ENCODE measurements around the gene CDC42EP3.
A peak's percentile ranks its signal among the peaks of the same experiment; 100 is the strongest.

The CDC42EP3 gene

GRCh38 chr2:37654932-37655841, 16.3 kb downstream of the CDC42EP3 start:
- DNase-seq = peak; percentile 35

GRCh38 chr2:37654419-37654818, 17.0 kb downstream of the CDC42EP3 start:
- no peak for DNase-seq

GRCh38 chr2:37653805-37654378, 17.6 kb downstream of the CDC42EP3 start:
- peak; percentile 47 for DNase-seq

GRCh38 chr2:37653093-37653492, 18.3 kb downstream of the CDC42EP3 start:
- no peak for DNase-seq

GRCh38 chr2:37652199-37652640, 19.2 kb downstream of the CDC42EP3 start:
- no peak for DNase-seq

GRCh38 chr2:37650548-37651093, 20.8 kb downstream of the CDC42EP3 start:
- DNase-seq = no peak

- no peak for DNase-seq
Measured at GRCh38 chr2:37649518-37649917, 21.9 kb downstream of the CDC42EP3 start.

GRCh38 chr2:37648331-37649011, 23.0 kb downstream of the CDC42EP3 start:
- peak; percentile 67 for DNase-seq

- no peak for DNase-seq
Measured at GRCh38 chr2:37647971-37648330, 23.5 kb downstream of the CDC42EP3 start.

GRCh38 chr2:37645836-37646235, 25.6 kb downstream of the CDC42EP3 start:
- no peak for DNase-seq

- DNase-seq = peak; percentile 49
Measured at GRCh38 chr2:37645362-37645761, 26.1 kb downstream of the CDC42EP3 start.

GRCh38 chr2:37644191-37644590, 27.3 kb downstream of the CDC42EP3 start:
- DNase-seq = no peak

GRCh38 chr2:37643730-37644078, 27.7 kb downstream of the CDC42EP3 start:
- DNase-seq = no peak

- no peak for DNase-seq
Measured at GRCh38 chr2:37642907-37643729, 28.3 kb downstream of the CDC42EP3 start.

- no peak for DNase-seq
Measured at GRCh38 chr2:37641582-37642171, 29.8 kb downstream of the CDC42EP3 start.

GRCh38 chr2:37639631-37640030, 31.8 kb downstream of the CDC42EP3 start:
- DNase-seq = no peak

GRCh38 chr2:37638973-37639372, 32.5 kb downstream of the CDC42EP3 start:
- DNase-seq = no peak

- no peak for DNase-seq
Measured at GRCh38 chr2:37637985-37638384, 33.5 kb downstream of the CDC42EP3 start.

GRCh38 chr2:37637190-37637860, 34.1 kb downstream of the CDC42EP3 start:
- no peak for DNase-seq

- no peak for DNase-seq
Measured at GRCh38 chr2:37636381-37637066, 34.9 kb downstream of the CDC42EP3 start.

Data from CD4-positive, alpha-beta T cell treated with Interleukin-17A for 1 hour (primary cell).